Liver (tissue), 9 donors: ENCODE data around the gene DNM3. TPM values are rescaled to one million over a fixed set of nuclear protein-coding genes. Genes with fewer than 3 reads are reported as not detected.

Source experiments
- DNase-seq: peaks from one replicate; pipeline ENCODE4 v3.0.0-alpha.2; 2017; ENCODE audit warnings: low spot score
- H3K27ac ChIP-seq, 2 donors: one replicate each; pipeline ENCODE4 v1.7.0; 2013; ENCODE audit warnings: inconsistent platforms in 2 of 2, low read length in 2 of 2, control low read depth in 1 of 2, low read depth in 1 of 2, mild to moderate bottlenecking in 1 of 2
- H3K27me3 ChIP-seq, 4 donors: one replicate each; pipeline versions ENCODE4 v1.6.1 to v1.7.0; 2013; ENCODE audit warnings: low read length in 3 of 4, inconsistent platforms in 1 of 4, mild to moderate bottlenecking in 1 of 4, moderate library complexity in 1 of 4; ENCODE audit not compliant: control insufficient read depth in 4 of 4, insufficient read depth in 4 of 4
- H3K36me3 ChIP-seq, 4 donors: one replicate each; pipeline versions ENCODE4 v1.6.1 to v1.7.0; 2013; ENCODE audit warnings: low read length in 3 of 4, mild to moderate bottlenecking in 3 of 4, low read depth in 1 of 4, moderate library complexity in 1 of 4; ENCODE audit not compliant: control insufficient read depth in 4 of 4, insufficient read depth in 3 of 4
- H3K4me1 ChIP-seq, 4 donors: one replicate each; pipeline versions ENCODE4 v1.6.1 to v1.7.0; 2013; ENCODE audit warnings: low read length in 3 of 4, mild to moderate bottlenecking in 3 of 4, moderate library complexity in 1 of 4; ENCODE audit not compliant: control insufficient read depth in 4 of 4, insufficient read depth in 4 of 4
- H3K4me3 ChIP-seq, 3 donors: one replicate each; pipeline versions ENCODE4 v1.6.1 to v1.7.0; 2013; ENCODE audit warnings: low read length in 3 of 3, control low read depth in 1 of 3, low read depth in 1 of 3, mild to moderate bottlenecking in 1 of 3
- H3K9ac ChIP-seq, 2 donors: one replicate each; pipeline ENCODE4 v1.7.0; 2013; ENCODE audit warnings: low read length in 2 of 2, mild to moderate bottlenecking in 2 of 2, moderate library complexity in 2 of 2, control low read depth in 1 of 2, low read depth in 1 of 2
- H3K9me3 ChIP-seq, 4 donors: one replicate each; pipeline versions ENCODE4 v1.6.1 to v1.7.0; 2013; ENCODE audit warnings: low read length in 3 of 4; ENCODE audit not compliant: control insufficient read depth in 4 of 4
- EGR1 ChIP-seq, 2 donors: IDR thresholded peaks; 2 replicates each; pipeline ENCODE4 v1.6.1; 2016 to 2018; ENCODE audit warnings: antibody characterized with exemption in 2 of 2, low read depth in 2 of 2
- FOXA1 ChIP-seq: IDR thresholded peaks from 2 replicates; pipeline ENCODE4 v1.6.1; 2016; ENCODE audit warnings: antibody characterized with exemption
- FOXA2 ChIP-seq: IDR thresholded peaks from 2 replicates; pipeline ENCODE4 v1.6.1; 2016; ENCODE audit warnings: antibody characterized with exemption
- GABPA ChIP-seq, 2 donors: IDR thresholded peaks in 1 of 2; conservative IDR thresholded peaks in 1 of 2; 2 replicates each; pipeline ENCODE4 v1.6.1; 2016; ENCODE audit warnings: antibody characterized with exemption in 2 of 2, mild to moderate bottlenecking in 1 of 2, moderate library complexity in 1 of 2
- HNF4A ChIP-seq, 2 donors: conservative IDR thresholded peaks; 2 replicates each; pipeline ENCODE4 v1.6.1; 2016; ENCODE audit warnings: antibody characterized with exemption in 2 of 2, mild to moderate bottlenecking in 2 of 2
- JUND ChIP-seq, 2 donors: IDR thresholded peaks; 2 replicates each; pipeline ENCODE4 v1.6.1; 2016; ENCODE audit warnings: antibody characterized with exemption in 2 of 2
- MAX ChIP-seq: IDR thresholded peaks from 2 replicates; pipeline ENCODE4 v1.6.1; 2016; ENCODE audit warnings: antibody characterized with exemption
- NR2F2 ChIP-seq: IDR thresholded peaks from 2 replicates; pipeline ENCODE4 v1.6.1; 2016; ENCODE audit warnings: antibody characterized with exemption
- RXRA ChIP-seq, 2 donors: IDR thresholded peaks; 2 replicates each; pipeline ENCODE4 v1.6.1; 2017 to 2018; ENCODE audit warnings: antibody characterized with exemption in 2 of 2, mild to moderate bottlenecking in 1 of 2
- SP1 ChIP-seq: IDR thresholded peaks from 2 replicates; pipeline ENCODE4 v1.6.1; 2018; ENCODE audit warnings: antibody characterized with exemption, mild to moderate bottlenecking
- TAF1 ChIP-seq: conservative IDR thresholded peaks from 2 replicates; pipeline ENCODE4 v1.6.1; 2016; ENCODE audit warnings: antibody characterized with exemption, mild to moderate bottlenecking
- YY1 ChIP-seq: IDR thresholded peaks from 2 replicates; pipeline ENCODE4 v1.6.1; 2016; ENCODE audit warnings: antibody characterized with exemption, mild to moderate bottlenecking
- WGBS: extraction: QIAGEN DNeasy Blood & Tissue Kit; methylation state at CpG from one replicate; pipeline ENCODE4 v1.1.7; 2013; 5-methylcytosine and 5-hydroxymethylcytosine counted together
- polyA plus RNA-seq, 2 donors: library from polyadenylated mRNA; stranded (reverse) in 1 of 2; unstranded in 1 of 2; fragments of 200-250 nt in 1 of 2; fragments of >200 nt in 1 of 2; fragmentation: Nextera tagmentation in 1 of 2; extraction: Ambion mirVana in 1 of 2; gene quantifications; one replicate each; pipeline versions ENCODE4 v1.2.1 to v1.2.3, GENCODE V29; 2013 to 2015
- total RNA-seq, 2 donors: library from RNA; depleted of rRNA; stranded (reverse); fragments of >200 nt; gene quantifications; one replicate each; pipeline ENCODE4 v1.2.3, GENCODE V29; 2014
- TF ChIP-seq, protein P1 (sequence below): IDR thresholded peaks from 2 replicates; pipeline ENCODE4 v1.6.1; 2016; ENCODE audit warnings: antibody characterized with exemption
- TF ChIP-seq, protein P2 (sequence below): IDR thresholded peaks from 2 replicates; pipeline ENCODE4 v1.6.1; 2016; ENCODE audit warnings: antibody characterized with exemption, mild to moderate bottlenecking
- TF ChIP-seq, protein P3 (sequence below): fragments of 150-350 bp; IDR thresholded peaks from 2 replicates; pipeline ENCODE4 v1.5.1; 2017; ENCODE audit warnings: improper control_type of control experiment, low read depth, low read length; ENCODE audit not compliant: missing input control
- TF ChIP-seq, protein P4 (sequence below): IDR thresholded peaks from 2 replicates; pipeline ENCODE4 v1.6.1; 2016; ENCODE audit warnings: antibody characterized with exemption
- donor health status: healthy.
- donor health status: healthy.
- donor health status: healthy.
- donor health status: healthy.
- donor health status: healthy.

Gene DNM3
- total and polyA plus RNA-seq, 4 donors = 0.08 to 3.2 (median 1.0) TPM

- no peaks in the 10 kb centered on the region for H3K9me3 ChIP-seq
- WGBS = 76% methylated on average over 4 of the region's 4 CpGs
- DNase-seq = no peak
- H3K27me3 ChIP-seq = no peaks in the 10 kb centered on the region
- no peak overlapping the region for H3K9ac ChIP-seq
- H3K27ac ChIP-seq = no peak overlapping the region
- no peak overlapping the region for H3K4me3 ChIP-seq
- TF ChIP-seq RXRA (IDR thresholded peaks at IDR 0.05) = no peak
- TF ChIP-seq JUND (IDR thresholded peaks at IDR 0.05) = peak in 1 of 2 donors; percentile 29
- no peak for TF ChIP-seq HNF4A (conservative IDR thresholded peaks at IDR 0.05)
- no peak for TF ChIP-seq TAF1
- TF ChIP-seq, protein P1, sequence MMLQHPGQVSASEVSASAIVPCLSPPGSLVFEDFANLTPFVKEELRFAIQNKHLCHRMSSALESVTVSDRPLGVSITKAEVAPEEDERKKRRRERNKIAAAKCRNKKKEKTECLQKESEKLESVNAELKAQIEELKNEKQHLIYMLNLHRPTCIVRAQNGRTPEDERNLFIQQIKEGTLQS = no peak
- TF ChIP-seq GABPA (IDR thresholded peaks at IDR 0.05 in 1 of 2, conservative IDR thresholded peaks at IDR 0.05 in 1 of 2) = no peak
- TF ChIP-seq MAX = no peak
- TF ChIP-seq, protein P2, sequence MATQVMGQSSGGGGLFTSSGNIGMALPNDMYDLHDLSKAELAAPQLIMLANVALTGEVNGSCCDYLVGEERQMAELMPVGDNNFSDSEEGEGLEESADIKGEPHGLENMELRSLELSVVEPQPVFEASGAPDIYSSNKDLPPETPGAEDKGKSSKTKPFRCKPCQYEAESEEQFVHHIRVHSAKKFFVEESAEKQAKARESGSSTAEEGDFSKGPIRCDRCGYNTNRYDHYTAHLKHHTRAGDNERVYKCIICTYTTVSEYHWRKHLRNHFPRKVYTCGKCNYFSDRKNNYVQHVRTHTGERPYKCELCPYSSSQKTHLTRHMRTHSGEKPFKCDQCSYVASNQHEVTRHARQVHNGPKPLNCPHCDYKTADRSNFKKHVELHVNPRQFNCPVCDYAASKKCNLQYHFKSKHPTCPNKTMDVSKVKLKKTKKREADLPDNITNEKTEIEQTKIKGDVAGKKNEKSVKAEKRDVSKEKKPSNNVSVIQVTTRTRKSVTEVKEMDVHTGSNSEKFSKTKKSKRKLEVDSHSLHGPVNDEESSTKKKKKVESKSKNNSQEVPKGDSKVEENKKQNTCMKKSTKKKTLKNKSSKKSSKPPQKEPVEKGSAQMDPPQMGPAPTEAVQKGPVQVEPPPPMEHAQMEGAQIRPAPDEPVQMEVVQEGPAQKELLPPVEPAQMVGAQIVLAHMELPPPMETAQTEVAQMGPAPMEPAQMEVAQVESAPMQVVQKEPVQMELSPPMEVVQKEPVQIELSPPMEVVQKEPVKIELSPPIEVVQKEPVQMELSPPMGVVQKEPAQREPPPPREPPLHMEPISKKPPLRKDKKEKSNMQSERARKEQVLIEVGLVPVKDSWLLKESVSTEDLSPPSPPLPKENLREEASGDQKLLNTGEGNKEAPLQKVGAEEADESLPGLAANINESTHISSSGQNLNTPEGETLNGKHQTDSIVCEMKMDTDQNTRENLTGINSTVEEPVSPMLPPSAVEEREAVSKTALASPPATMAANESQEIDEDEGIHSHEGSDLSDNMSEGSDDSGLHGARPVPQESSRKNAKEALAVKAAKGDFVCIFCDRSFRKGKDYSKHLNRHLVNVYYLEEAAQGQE = no peak
- no peaks in the 10 kb centered on the region for H3K36me3 ChIP-seq
- H3K4me1 ChIP-seq = no peaks in the 10 kb centered on the region
These were observed 322.4 kb downstream of the DNM3 start for GRCh38 chr1:172163498-172164215.

GRCh38 chr1:172165403-172165802 lies 324.1 kb downstream of the DNM3 start:
- DNase-seq = no peak
- 81% methylated on average over 2 of the region's 2 CpGs for WGBS
- TF ChIP-seq, protein P3, sequence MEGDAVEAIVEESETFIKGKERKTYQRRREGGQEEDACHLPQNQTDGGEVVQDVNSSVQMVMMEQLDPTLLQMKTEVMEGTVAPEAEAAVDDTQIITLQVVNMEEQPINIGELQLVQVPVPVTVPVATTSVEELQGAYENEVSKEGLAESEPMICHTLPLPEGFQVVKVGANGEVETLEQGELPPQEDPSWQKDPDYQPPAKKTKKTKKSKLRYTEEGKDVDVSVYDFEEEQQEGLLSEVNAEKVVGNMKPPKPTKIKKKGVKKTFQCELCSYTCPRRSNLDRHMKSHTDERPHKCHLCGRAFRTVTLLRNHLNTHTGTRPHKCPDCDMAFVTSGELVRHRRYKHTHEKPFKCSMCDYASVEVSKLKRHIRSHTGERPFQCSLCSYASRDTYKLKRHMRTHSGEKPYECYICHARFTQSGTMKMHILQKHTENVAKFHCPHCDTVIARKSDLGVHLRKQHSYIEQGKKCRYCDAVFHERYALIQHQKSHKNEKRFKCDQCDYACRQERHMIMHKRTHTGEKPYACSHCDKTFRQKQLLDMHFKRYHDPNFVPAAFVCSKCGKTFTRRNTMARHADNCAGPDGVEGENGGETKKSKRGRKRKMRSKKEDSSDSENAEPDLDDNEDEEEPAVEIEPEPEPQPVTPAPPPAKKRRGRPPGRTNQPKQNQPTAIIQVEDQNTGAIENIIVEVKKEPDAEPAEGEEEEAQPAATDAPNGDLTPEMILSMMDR = no peak
- no peak for TF ChIP-seq FOXA2
- no peak for TF ChIP-seq JUND (IDR thresholded peaks at IDR 0.05)
- TF ChIP-seq RXRA (IDR thresholded peaks at IDR 0.05) = no peak
- no peak for TF ChIP-seq SP1
- no peak for TF ChIP-seq GABPA (IDR thresholded peaks at IDR 0.05 in 1 of 2, conservative IDR thresholded peaks at IDR 0.05 in 1 of 2)
- no peak for TF ChIP-seq FOXA1
- no peak for TF ChIP-seq HNF4A (conservative IDR thresholded peaks at IDR 0.05)
- no peak for TF ChIP-seq TAF1
- TF ChIP-seq, protein P4, sequence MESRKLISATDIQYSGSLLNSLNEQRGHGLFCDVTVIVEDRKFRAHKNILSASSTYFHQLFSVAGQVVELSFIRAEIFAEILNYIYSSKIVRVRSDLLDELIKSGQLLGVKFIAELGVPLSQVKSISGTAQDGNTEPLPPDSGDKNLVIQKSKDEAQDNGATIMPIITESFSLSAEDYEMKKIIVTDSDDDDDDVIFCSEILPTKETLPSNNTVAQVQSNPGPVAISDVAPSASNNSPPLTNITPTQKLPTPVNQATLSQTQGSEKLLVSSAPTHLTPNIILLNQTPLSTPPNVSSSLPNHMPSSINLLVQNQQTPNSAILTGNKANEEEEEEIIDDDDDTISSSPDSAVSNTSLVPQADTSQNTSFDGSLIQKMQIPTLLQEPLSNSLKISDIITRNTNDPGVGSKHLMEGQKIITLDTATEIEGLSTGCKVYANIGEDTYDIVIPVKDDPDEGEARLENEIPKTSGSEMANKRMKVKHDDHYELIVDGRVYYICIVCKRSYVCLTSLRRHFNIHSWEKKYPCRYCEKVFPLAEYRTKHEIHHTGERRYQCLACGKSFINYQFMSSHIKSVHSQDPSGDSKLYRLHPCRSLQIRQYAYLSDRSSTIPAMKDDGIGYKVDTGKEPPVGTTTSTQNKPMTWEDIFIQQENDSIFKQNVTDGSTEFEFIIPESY = no peak
- TF ChIP-seq, protein P2 = no peak
- TF ChIP-seq EGR1 (IDR thresholded peaks at IDR 0.05; ENCODE audit: low read depth in 2 of 2) = no peak
- no peak for TF ChIP-seq YY1
- no peak for TF ChIP-seq NR2F2
- Histone ChIP-seq H3K9ac (no peak overlapping the region), H3K27ac (no peak overlapping the region), H3K36me3 (no peaks in the 10 kb centered on the region), H3K27me3 (no peaks in the 10 kb centered on the region), H3K4me1 (peaks cover 0 to 1% (median 0%) of the 10 kb centered on the region in 4 donors), H3K9me3 (no peaks in the 10 kb centered on the region), H3K4me3 (no peak overlapping the region)
